Activated gamma-delta T cell (primary cell): ENCODE measurements around the gene CELA2B.
"Not testable (repeated sequence)": the region's sequence is repeated elsewhere in the genome, so short reads cannot be mapped to it uniquely, and the experiment has no call there.

ENCODE experiments used
- DNase-seq: peaks from one replicate; lab custom pipeline; 2025; lab: John Stamatoyannopoulos, UW

CELA2B gene

DNA sequence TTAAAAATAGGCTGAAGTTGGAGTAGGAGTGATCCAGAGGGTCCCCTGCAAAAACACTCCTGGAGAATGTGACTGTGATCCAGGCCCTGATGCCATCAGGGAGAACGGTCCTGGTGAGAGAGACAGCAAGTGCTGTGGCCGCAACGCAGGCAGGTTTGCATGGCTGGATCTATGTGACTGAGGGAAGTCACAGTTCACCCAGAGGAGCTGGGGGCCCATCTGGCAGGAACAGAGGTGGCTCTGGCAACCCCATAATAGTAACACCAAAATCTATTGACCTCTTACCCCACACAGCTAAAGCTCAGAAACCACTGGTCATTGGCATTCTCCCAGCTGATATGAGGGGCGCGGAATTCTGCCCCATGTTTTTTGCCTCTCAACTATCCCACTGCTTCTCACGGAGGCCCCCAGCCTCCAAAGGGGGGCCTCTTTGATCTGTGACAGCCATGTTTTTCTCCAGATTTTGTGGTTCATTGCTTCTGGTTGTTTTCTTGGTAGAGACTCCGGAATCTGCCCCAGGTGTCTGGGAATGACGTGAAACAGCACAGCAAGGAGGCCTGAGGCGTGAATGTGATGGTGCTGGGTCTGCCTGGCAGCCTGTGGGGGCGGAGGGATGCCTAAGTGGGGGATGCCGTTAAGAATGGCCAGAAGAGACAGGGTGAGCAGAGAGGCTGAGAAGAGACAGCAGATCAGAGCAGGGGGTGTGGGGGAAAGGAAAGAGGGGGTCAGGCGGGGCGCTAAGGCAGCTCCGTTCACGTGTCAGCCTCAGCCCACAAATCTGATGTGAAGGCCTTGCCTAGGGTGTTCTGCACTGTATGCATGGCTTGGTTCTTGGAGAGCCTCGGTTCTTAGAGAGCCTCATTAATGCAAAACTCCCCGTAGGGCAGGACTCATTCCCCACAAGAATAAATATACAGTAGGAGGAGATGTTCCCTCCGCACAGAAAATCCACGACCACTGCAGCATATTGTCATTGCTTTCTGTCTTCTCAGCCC lies 24.6 kb downstream of the CELA2B start:
- no peak for DNase-seq

GRCh38 chr1:15501208-15502032 lies 25.5 kb downstream of the CELA2B start:
- DNase-seq, result no peak

GRCh38 chr1:15504436-15504835 lies 28.5 kb downstream of the CELA2B start:
- no peak for DNase-seq

DNA sequence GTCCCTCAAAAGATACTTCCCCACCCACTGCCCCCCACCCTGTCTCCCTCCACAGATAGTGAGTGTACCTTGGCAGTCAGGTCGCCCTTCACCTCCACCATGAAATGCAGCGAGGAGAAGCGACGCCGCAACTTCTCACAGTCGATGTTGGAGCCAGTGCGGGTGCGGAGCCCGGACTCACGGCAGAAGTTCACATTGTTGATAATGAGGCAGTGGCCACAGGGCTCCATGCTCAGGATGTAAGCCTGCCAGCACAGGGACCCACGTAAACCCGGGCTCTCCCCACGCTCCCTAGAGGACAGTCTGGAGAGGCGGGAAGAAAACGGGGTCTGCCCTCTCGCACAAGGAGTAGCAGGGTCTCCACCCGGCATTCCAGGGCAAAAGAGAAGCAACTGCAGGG lies 30.9 kb downstream of the CELA2B start:
- DNase-seq, result no peak

GRCh38 chr1:15507278-15507677 lies 31.4 kb downstream of the CELA2B start:
- no peak for DNase-seq

- DNase-seq, result no peak
These were observed 33.0 kb downstream of the CELA2B start for GRCh38 chr1:15508700-15509487.

DNA sequence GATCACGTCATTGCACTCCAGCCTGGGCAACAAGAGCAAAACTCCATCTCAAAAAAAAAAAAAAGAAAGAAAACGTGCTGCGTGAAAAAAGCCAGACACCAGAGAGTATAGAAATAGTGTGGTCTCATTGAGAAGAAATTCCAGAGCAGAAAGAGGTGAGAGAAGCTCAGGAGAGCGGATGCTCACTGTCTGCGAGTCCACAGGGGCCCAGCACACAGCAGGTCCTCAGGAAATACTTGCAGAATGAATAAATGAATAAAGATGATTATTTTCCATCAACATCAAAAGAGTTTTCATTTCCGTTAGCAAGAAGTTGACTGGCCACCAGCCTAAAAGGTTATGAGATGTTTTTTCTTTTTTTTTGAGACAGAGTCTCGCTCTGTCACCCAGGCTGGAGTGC lies 33.7 kb downstream of the CELA2B start:
- DNase-seq, result no peak

GRCh38 chr1:15510611-15511405 lies 34.9 kb downstream of the CELA2B start:
- DNase-seq, result no peak

DNA sequence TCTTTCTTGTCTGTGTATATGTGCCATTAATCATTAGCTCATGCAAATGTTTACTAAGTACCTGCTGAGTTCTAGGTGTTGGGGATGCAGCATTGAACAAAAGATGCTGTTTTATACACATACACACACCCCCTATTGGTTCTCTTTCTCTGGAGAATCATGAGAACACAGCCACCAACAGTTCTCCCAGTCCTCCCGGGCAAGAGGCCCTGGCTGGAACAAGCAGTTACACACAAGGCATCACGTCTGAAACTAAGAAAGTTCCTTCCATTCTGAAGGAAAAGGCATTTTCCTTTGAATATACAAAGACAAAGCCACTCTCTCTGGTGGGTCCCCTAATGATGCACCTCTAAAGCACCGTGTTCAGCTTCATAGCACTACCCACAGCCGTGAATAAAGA lies 37.3 kb downstream of the CELA2B start:
- DNase-seq, result no peak

- DNase-seq, result no peak
These were observed 38.0 kb downstream of the CELA2B start for GRCh38 chr1:15513919-15514318.

- DNase-seq, result not testable (repeated sequence)
These were observed 38.7 kb downstream of the CELA2B start for GRCh38 chr1:15514557-15514956.

GRCh38 chr1:15515022-15515663 lies 39.2 kb downstream of the CELA2B start:
- DNase-seq, result no peak

DNA sequence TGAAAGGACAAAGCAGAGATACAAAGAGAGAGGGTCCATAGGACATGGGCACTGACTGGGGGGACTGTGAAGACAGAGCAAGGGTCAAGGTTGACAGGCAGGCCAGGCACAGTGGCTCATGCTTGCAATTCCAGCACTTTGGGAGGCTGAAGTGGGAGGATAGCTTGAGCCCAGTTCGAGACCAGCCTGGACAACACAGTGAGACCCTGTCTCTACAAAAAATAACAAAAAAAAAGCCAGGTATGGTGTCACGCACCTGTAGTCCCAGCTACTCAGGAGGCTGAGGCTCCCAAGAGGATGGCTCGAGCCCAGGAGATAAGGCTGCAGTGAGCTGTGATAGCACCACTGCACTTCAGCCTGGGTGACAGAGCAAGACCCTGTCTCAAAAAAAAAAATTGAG lies 43.7 kb downstream of the CELA2B start:
- no peak for DNase-seq

DNA sequence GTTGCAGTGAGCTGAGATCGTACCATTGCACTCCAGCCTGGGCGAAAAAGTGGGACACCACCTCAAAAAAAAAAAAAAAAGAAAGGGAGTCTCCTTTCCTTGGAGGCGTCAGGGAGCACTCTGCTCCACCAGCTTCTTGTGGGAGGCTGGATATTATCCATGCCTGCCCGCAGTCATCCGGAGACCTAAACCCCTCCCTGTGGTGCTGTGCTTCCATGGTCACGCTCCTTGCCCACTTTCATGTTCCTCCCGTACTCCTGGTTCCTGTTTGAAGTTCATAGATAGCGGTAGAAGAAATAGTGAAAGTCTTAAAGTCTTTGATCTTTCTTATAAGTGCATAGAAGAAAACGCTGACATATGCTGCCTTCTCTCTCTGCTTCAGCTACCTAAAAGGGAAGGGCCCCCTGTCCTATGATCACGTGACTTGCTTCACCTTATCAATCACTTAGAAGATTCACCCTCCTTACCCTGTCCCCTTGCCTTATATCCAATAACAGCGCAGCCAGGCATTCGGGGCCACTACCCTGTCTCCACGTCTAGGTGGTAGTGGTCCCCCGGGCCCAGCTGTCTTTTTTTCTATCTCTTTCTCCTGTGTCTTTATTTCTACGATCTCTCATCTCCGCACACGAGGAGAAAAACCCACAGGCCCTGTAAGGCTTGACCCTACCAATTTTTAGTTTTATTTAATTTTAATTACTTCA lies 45.5 kb downstream of the CELA2B start:
- not testable (repeated sequence) for DNase-seq

GRCh38 chr1:15522551-15522950 lies 46.6 kb downstream of the CELA2B start:
- DNase-seq, result no peak

- DNase-seq, result no peak
These were observed 47.5 kb downstream of the CELA2B start for GRCh38 chr1:15523104-15524020.

GRCh38 chr1:15524021-15524282 lies 48.0 kb downstream of the CELA2B start, which contains the start of gene CASP9:
Gene CASP9 (minus strand): TSS chr1:15524215. CDS start chr1:15524200, 15 bp downstream.
- DNase-seq, result no peak

DNA sequence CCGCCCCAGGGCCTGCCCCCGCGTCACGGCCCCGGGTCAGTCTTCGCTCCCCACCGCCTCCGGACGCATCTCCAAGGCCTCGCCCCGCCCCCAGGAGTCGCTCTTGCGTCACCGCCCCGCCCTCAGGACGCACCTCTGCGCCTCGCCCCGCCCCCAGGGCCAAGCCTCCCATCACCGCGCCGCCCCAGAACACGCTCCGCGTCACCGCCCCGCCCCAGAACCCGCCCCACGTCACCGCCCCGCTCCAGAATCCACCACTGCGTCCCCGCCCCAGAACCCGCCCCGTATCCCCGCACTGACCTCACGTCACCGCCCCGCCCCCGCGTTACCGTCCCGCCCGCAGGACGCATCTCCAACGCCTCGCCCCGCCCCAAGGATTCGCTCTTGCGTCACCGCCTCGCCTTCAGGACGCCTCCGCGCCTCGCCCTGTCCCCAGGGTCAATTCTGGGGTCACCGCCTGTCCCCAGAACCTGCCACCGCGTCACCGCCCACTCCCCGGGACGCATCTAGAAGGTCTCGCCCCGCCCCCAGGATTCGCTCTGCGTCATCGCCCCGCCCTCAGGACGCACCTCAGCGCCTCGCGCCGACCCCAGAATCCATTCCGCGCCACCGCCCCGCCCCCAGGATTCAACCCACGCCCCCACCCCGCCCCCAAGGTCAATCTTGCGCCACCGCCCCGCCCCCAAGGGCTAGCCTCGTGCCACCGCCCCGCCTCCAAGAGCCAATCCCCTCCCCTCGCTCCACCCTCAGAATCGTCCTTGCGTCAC lies 48.6 kb downstream of the CELA2B start:
- peak; percentile 99 for DNase-seq
